AG08396 (cell line): ENCODE measurements around the gene MAPKAPK3.
A peak's percentile ranks its signal among the peaks of the same experiment; 100 is the strongest.
"Not testable (repeated sequence)": the region's sequence is repeated elsewhere in the genome, so short reads cannot be mapped to it uniquely, and the experiment has no call there.

Experiments
- DNase-seq: peaks from one replicate; pipeline ENCODE4 v3.0.0; 2012; ENCODE audit warnings: low spot score, mixed read lengths

Gene MAPKAPK3

DNA sequence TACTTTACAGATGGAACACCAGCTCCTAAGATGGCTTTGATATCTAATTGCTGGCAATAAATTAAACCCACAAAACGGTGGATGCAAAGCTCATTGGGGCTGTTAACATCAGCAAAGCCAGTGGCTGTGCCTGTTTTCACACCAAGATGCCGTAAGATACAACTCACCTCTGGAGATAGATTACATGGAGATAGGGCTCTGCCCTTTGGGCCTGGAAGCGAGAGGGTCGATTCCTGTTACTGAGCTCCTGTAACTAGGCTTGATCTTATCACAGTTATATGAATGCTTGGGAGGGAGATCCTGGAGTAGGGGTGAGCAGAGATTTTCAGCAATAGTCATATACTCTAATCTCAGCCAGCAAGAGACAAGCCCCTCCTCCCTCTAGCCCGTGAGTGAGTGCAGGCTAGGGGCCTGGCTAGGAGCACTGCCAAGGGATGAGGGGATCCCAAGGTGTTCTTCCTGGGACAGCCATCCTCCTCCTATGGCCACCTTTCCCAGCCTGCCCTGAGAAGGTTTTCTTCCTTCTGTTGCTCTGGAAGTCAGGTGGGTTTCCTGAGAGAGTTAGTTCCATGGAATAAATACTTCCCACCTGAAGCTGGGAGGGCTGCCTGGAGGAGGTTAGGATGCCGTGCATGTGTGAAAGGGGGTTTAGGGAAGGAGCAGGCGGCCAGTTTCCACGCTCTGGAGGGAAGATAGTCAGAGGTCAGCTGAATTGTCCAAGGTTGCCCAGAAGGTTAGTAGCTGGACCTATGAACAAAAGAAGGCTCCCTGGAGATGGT, 39.7 kb downstream of the MAPKAPK3 start:
- DNase-seq, result no peak

- DNase-seq, result no peak
Observed at GRCh38 chr3:50657407-50657806, 40.5 kb downstream of the MAPKAPK3 start.

- no peak for DNase-seq
Observed at GRCh38 chr3:50657816-50658215, 40.9 kb downstream of the MAPKAPK3 start.

DNA sequence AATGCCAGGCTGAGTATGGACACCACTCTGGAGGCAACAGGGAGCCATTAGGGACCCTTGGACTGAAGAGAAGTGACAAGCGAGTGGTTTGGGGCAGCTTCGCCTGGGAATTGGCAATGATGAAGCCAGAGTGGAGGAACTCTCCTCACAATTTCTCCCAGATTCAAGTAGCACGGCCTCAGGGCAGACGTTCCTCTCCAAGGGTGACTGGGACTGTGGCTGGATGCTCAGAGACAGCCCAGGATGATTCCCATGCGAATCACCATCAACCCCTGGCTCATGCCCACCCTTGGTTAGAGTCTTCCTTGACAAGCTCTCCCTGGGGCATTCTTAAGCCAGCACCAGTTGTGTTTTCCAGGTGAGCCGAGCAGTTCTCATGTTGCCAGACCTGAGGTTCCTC, 41.5 kb downstream of the MAPKAPK3 start:
- no peak for DNase-seq

DNA sequence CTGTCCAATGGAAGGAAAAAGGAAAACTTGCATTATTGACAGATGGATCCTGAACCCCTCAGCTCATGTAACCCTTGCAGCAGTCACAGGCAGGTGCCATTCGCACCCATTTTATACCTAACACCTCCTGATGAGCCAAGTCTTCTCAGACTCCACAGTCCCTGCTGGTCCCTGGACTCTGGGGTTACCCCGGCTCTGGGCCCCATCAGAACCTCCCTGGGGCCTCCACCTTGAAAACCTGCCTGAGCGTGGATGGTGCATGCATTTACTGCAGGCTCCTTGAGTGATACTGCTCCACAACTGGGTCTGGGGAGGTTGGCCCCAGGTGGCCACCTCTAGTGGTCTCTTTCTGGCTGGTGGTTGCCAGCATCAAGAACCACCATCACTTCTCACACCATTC, 41.9 kb downstream of the MAPKAPK3 start:
- no peak for DNase-seq

GRCh38 chr3:50660386-50660785, 43.4 kb downstream of the MAPKAPK3 start:
- DNase-seq, result no peak

DNA sequence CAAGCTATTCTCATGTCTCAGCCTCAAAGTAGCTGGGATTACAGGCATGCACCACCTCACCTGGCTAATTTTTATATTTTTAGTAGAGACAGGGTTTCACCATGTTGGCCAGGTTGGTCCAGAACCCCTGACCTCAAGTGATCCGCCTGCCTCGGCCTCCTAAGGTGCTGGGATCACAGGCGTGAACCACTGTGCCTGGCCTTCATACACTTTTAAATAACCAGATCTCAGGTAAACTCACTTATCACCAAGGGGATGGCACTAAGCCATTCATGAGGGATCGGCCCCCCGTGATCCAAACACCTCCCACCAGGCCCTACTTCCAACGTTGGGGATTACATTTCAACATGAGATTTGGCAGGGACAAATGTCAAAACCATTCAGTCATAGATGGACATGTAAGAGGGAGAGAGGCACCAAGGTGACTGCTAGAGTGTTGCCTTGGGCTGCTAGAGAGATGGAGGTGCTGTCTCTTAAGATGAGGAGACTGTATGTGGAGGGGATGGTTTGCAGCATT, 44.4 kb downstream of the MAPKAPK3 start:
- DNase-seq, result no peak

GRCh38 chr3:50662408-50662807, 45.5 kb downstream of the MAPKAPK3 start:
- DNase-seq, result no peak

DNA sequence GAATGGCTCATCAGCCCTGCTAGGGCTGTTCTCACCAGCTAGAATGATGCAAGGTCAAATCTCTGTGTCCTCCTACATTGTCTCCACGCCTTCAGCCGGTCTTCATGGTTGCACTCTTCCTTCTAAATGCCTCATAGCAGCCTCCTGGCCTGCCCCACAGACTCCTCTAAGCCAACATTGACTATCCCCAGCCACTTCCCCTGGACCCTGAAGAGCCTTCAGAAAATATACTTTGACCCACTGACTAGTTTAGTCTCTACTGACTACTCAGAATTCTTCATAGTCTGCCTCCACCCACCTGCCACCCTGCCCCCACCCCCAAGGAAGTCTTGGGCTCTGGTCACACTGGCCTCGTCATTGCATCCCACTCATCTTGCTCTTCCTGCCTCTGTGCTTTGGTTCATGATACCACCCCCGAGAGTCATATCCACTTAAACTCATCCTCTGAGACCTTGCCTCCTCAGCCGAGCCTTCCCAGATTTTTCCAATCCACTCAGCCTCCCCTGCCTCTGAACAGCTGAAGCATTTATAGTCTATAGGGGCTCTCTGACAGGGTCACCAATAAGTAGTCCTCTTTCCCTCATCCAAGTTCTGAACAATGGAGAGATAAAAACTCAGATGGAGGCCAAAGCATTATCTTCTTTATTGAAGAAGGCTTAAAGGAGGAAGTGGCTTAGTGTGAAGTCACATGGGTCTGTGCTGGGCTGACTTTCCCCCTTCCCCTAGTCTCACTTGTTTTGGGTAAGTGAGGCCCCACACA, 48.3 kb downstream of the MAPKAPK3 start:
- DNase-seq, result no peak

GRCh38 chr3:50665841-50666115, 48.8 kb downstream of the MAPKAPK3 start:
- not testable (repeated sequence) for DNase-seq

- DNase-seq, result no peak
Observed at GRCh38 chr3:50666837-50667236, 49.9 kb downstream of the MAPKAPK3 start.

- DNase-seq, result peak; percentile 78
Observed at GRCh38 chr3:50671331-50671730, 54.4 kb downstream of the MAPKAPK3 start.

- no peak for DNase-seq
Observed at GRCh38 chr3:50672656-50673055, 55.7 kb downstream of the MAPKAPK3 start.

- DNase-seq, result no peak
Observed at GRCh38 chr3:50673931-50674330, 57.0 kb downstream of the MAPKAPK3 start.

- DNase-seq, result peak; percentile 90
Observed at GRCh38 chr3:50674349-50675178, 57.6 kb downstream of the MAPKAPK3 start, which contains the start of gene DOCK3. Gene DOCK3 (plus strand): TSS chr3:50674927. CDS start chr3:50675264, 337 bp downstream.

- no peak for DNase-seq
Observed at GRCh38 chr3:50675179-50676030, 58.5 kb downstream of the MAPKAPK3 start.

DNA sequence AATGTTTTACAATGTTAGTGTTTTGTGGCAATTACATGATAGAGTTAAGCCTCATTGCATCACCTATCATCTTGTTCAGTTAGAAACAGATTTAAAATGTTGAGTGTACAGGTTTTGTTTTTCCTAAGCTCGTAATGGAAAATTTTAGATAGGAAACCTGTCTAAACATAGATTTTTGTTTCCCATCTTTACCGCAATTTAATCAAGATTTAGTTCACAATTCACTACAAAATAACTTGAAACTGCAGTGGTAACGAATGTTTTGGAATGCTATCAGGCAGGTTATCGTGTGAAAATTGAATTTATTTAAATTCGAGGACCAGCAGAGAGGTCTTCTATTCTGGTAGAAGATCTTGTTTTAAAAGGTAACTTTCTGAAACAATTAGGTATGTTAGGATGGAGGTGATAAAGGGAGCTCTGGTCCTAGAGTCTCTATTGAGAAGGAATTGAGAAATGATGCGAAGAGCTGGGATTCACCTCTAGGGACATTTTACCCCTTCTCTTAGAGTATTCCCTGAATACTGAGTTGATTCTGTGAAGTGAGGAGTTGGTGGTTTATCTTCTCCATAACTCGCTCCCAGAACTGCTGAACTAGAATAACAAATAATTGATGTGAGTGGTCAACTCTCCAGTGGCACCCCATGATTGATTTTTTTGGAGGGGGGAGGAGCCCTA, 59.2 kb downstream of the MAPKAPK3 start:
- no peak for DNase-seq

DNA sequence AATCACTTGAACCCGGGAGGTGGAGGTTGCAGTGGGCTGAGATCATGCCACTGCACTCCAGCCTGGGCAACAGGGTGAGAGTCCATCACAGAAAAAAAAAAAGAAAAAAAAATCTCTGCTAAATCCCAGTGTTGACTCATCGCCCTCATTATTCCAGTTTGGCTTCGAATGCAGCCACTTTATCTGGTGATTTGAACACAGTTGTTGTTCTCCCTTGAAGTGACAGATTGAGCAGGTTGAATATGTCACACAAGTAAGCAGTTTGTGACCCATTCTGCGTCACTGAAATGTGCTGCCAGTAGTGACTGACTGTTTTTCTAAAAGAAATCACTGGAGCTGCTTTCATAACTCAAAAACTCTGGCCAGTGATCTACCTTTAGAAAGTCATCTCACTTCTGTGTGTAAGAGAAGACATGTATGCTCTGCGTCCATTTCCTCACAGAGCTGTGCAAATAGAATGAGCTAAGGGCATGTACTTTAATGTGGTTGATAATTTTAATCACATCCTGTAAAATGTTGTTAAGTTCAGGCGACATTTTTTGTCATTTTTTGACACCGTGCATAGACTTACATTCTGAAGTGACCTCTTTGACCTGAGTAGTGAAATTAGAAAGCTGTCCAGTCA, 70.3 kb downstream of the MAPKAPK3 start:
- DNase-seq, result no peak

DNA sequence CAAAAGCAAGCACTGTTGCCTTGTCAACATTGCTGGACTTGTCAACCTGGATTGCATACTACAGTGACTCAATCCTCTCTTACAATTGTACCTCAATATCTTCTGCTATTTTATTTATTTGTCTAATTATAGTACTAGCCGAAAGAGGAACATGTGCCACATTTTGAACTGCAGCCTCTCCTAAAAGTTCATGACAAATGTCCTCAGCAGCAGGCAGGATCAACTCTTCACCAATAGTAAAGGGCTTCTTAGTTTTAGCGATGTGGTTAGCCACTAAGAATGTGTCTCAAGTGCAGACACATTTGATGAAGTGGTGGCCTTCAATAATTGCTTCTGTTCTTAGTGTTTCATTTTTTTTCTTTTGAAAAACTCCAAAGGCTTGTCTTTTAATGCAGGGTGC, 71.0 kb downstream of the MAPKAPK3 start:
- DNase-seq, result no peak

DNA sequence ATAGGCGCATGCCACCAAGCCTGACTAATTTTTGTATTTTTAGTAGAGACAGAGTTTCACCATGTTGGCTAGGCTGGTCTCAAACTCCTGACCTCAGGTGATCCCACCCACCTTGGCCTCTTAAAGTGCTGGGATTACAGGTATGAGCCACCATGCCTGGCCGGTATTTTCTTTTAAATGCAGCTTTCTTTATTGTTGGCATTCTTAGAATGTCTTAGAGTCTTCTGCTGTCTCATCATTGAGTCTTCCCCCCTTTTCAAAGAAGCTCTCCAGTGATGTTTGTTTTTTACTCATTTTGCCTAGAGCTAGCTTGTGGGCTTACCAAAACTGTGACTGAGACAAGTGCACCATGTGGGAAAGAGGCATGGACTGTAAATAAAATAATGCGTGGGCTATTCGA, 71.7 kb downstream of the MAPKAPK3 start:
- DNase-seq, result not testable (repeated sequence)
